Thyroid gland (tissue), 4 donors: Measurements from ENCODE around the gene ACER1.

Experiments
- CTCF ChIP-seq, 6 experiments: fragments of 200-600 bp in 3 of 6; fragments of 450-650 bp in 3 of 6; sonication (generic) in 3 of 6; IDR thresholded peaks; one replicate each; pipeline ENCODE4 v1.5.1; 2016 to 2019; ENCODE audit warnings: antibody characterized with exemption in 6 of 6, mild to moderate bottlenecking in 2 of 6, inconsistent platforms in 1 of 6, moderate library complexity in 1 of 6
- POLR2A ChIP-seq, 2 donors: fragments of 450-650 bp; IDR thresholded peaks; one replicate each; pipeline ENCODE4 v1.6.1; 2017; ENCODE audit warnings: antibody characterized with exemption in 2 of 2, mild to moderate bottlenecking in 2 of 2, moderate library complexity in 1 of 2

- TF ChIP-seq CTCF (IDR thresholded peaks at IDR 0.05) (no peak), POLR2A (IDR thresholded peaks at IDR 0.05) (no peak)
These were observed 10.1 kb upstream of the ACER1 start for GRCh38 chr19:6343462-6343861.
